ENCODE data around the gene MAP4K4. TPM values are rescaled to one million over a fixed set of nuclear protein-coding genes. Genes with fewer than 3 reads are reported as not detected.
A peak's percentile ranks its signal among the peaks of the same experiment; 100 is the strongest.

The MAP4K4 gene
- total and polyA plus RNA-seq, 5 donors from 2014 or later, result 6.7 to 179 (median 14.7) TPM

GRCh38 chr2:101802329-101802728 lies 104.8 kb downstream of the MAP4K4 start:
- H3K27me3 ChIP-seq (ENCODE audit: control insufficient read depth, insufficient read depth, low read length), result no peaks in the 10 kb centered on the region
- peaks cover 17% of the 10 kb centered on the region for H3K4me1 ChIP-seq (ENCODE audit: control insufficient read depth, insufficient read depth, low read length, poor library complexity, severe bottlenecking)
- peak overlapping the region; percentile 2 to 81 (median 64) for H3K27ac Mint-ChIP-seq
- no peaks in the 10 kb centered on the region for H3K36me3 Mint-ChIP-seq
- DNase-seq (no peak), ATAC-seq (ENCODE audit: low read depth in 2 of 2) (no peak)
- H3K4me1 Mint-ChIP-seq, result peaks cover 25 to 83% (median 63%) of the 10 kb centered on the region in 4 donors
- peak overlapping the region in 2 of 4 donors; percentile 53 to 74 for H3K4me3 Mint-ChIP-seq
- no peak overlapping the region for H3K27ac ChIP-seq (ENCODE audit: insufficient read depth, low read length, poor library complexity, severe bottlenecking)
- no peaks in the 10 kb centered on the region for H3K27me3 Mint-ChIP-seq
- H3K9me3 Mint-ChIP-seq, result no peaks in the 10 kb centered on the region
- H3K4me3 ChIP-seq (ENCODE audit: low read depth, low read length), result no peak overlapping the region
- peaks cover 10% of the 10 kb centered on the region for H3K36me3 ChIP-seq (ENCODE audit: control insufficient read depth, insufficient read depth, low read length)
- no peaks in the 10 kb centered on the region for H3K9me3 ChIP-seq (ENCODE audit: control insufficient read depth in 2 of 2, low read length in 2 of 2)

GRCh38 chr2:101803128-101803527 lies 105.6 kb downstream of the MAP4K4 start:
- no peak overlapping the region for H3K4me3 ChIP-seq (ENCODE audit: low read depth, low read length)
- no peaks in the 10 kb centered on the region for H3K27me3 Mint-ChIP-seq
- no peak overlapping the region for H3K27ac ChIP-seq (ENCODE audit: insufficient read depth, low read length, poor library complexity, severe bottlenecking)
- ATAC-seq (ENCODE audit: low read depth in 2 of 2) (no peak), DNase-seq (no peak)
- peaks cover 25 to 89% (median 66%) of the 10 kb centered on the region in 4 donors for H3K4me1 Mint-ChIP-seq
- no peaks in the 10 kb centered on the region for H3K36me3 Mint-ChIP-seq
- no peaks in the 10 kb centered on the region for H3K9me3 Mint-ChIP-seq
- H3K4me1 ChIP-seq (ENCODE audit: control insufficient read depth, insufficient read depth, low read length, poor library complexity, severe bottlenecking), result peaks cover 16% of the 10 kb centered on the region
- peaks cover 14% of the 10 kb centered on the region for H3K36me3 ChIP-seq (ENCODE audit: control insufficient read depth, insufficient read depth, low read length)
- no peaks in the 10 kb centered on the region for H3K27me3 ChIP-seq (ENCODE audit: control insufficient read depth, insufficient read depth, low read length)
- H3K9me3 ChIP-seq (ENCODE audit: control insufficient read depth in 2 of 2, low read length in 2 of 2), result no peaks in the 10 kb centered on the region
- H3K27ac Mint-ChIP-seq, result peak overlapping the region in 1 of 3 donors; percentile 9
- H3K4me3 Mint-ChIP-seq, result no peak overlapping the region

- no peak overlapping the region for H3K27ac ChIP-seq (ENCODE audit: insufficient read depth, low read length, poor library complexity, severe bottlenecking)
- ATAC-seq (ENCODE audit: low read depth in 2 of 2), result no peak
- H3K36me3 ChIP-seq (ENCODE audit: control insufficient read depth, insufficient read depth, low read length), result peaks cover 15% of the 10 kb centered on the region
- H3K4me1 ChIP-seq (ENCODE audit: control insufficient read depth, insufficient read depth, low read length, poor library complexity, severe bottlenecking), result peaks cover 16% of the 10 kb centered on the region
- Mint-ChIP-seq H3K4me3 (no peak overlapping the region), H3K9me3 (no peaks in the 10 kb centered on the region), H3K4me1 (peaks cover 26 to 88% (median 61%) of the 10 kb centered on the region in 4 donors), H3K36me3 (no peaks in the 10 kb centered on the region), H3K27me3 (no peaks in the 10 kb centered on the region), H3K27ac (peak overlapping the region; percentile 11 to 62 (median 60))
- no peak overlapping the region for H3K4me3 ChIP-seq (ENCODE audit: low read depth, low read length)
- no peaks in the 10 kb centered on the region for H3K27me3 ChIP-seq (ENCODE audit: control insufficient read depth, insufficient read depth, low read length)
- H3K9me3 ChIP-seq (ENCODE audit: control insufficient read depth in 2 of 2, low read length in 2 of 2), result no peaks in the 10 kb centered on the region
- DNase-seq, result no peak
Observed at GRCh38 chr2:101803945-101804696, 106.6 kb downstream of the MAP4K4 start.

- DNase-seq (no peak), ATAC-seq (ENCODE audit: low read depth in 2 of 2) (no peak)
- H3K27ac Mint-ChIP-seq, result peak overlapping the region; percentile 12 to 74 (median 51)
- H3K27ac ChIP-seq (ENCODE audit: insufficient read depth, low read length, poor library complexity, severe bottlenecking), result no peak overlapping the region
- H3K36me3 ChIP-seq (ENCODE audit: control insufficient read depth, insufficient read depth, low read length), result peaks cover 15% of the 10 kb centered on the region
- H3K4me1 Mint-ChIP-seq, result peaks cover 30 to 89% (median 63%) of the 10 kb centered on the region in 4 donors
- H3K27me3 ChIP-seq (ENCODE audit: control insufficient read depth, insufficient read depth, low read length), result no peaks in the 10 kb centered on the region
- no peaks in the 10 kb centered on the region for H3K36me3 Mint-ChIP-seq
- H3K27me3 Mint-ChIP-seq, result no peaks in the 10 kb centered on the region
- no peak overlapping the region for H3K4me3 ChIP-seq (ENCODE audit: low read depth, low read length)
- H3K4me1 ChIP-seq (ENCODE audit: control insufficient read depth, insufficient read depth, low read length, poor library complexity, severe bottlenecking), result peaks cover 16% of the 10 kb centered on the region
- no peaks in the 10 kb centered on the region for H3K9me3 ChIP-seq (ENCODE audit: control insufficient read depth in 2 of 2, low read length in 2 of 2)
- H3K4me3 Mint-ChIP-seq, result peak overlapping the region in 2 of 4 donors; percentile 6 to 30
- no peaks in the 10 kb centered on the region for H3K9me3 Mint-ChIP-seq
Observed at GRCh38 chr2:101805152-101806088, 107.9 kb downstream of the MAP4K4 start.

- Mint-ChIP-seq H3K36me3 (no peaks in the 10 kb centered on the region), H3K4me1 (peaks cover 34 to 87% (median 64%) of the 10 kb centered on the region in 4 donors), H3K27me3 (no peaks in the 10 kb centered on the region), H3K9me3 (no peaks in the 10 kb centered on the region), H3K27ac (peak overlapping the region in 2 of 3 donors; percentile 51 to 74), H3K4me3 (peak overlapping the region in 2 of 4 donors; percentile 6 to 30)
- Histone ChIP-seq H3K9me3 (ENCODE audit: control insufficient read depth in 2 of 2, low read length in 2 of 2) (no peaks in the 10 kb centered on the region), H3K36me3 (ENCODE audit: control insufficient read depth, insufficient read depth, low read length) (peaks cover 15% of the 10 kb centered on the region), H3K27me3 (ENCODE audit: control insufficient read depth, insufficient read depth, low read length) (no peaks in the 10 kb centered on the region), H3K27ac (ENCODE audit: insufficient read depth, low read length, poor library complexity, severe bottlenecking) (no peak overlapping the region), H3K4me3 (ENCODE audit: low read depth, low read length) (no peak overlapping the region), H3K4me1 (ENCODE audit: control insufficient read depth, insufficient read depth, low read length, poor library complexity, severe bottlenecking) (peaks cover 16% of the 10 kb centered on the region)
- ATAC-seq (ENCODE audit: low read depth in 2 of 2), result peak; percentile 60 to 61
- DNase-seq, result peak in 1 of 3 donors; percentile 29
Observed at GRCh38 chr2:101806123-101806522, 108.6 kb downstream of the MAP4K4 start.

GRCh38 chr2:101806701-101807100 lies 109.2 kb downstream of the MAP4K4 start:
- Histone ChIP-seq H3K4me3 (ENCODE audit: low read depth, low read length) (no peak overlapping the region), H3K36me3 (ENCODE audit: control insufficient read depth, insufficient read depth, low read length) (peaks cover 15% of the 10 kb centered on the region), H3K9me3 (ENCODE audit: control insufficient read depth in 2 of 2, low read length in 2 of 2) (no peaks in the 10 kb centered on the region), H3K4me1 (ENCODE audit: control insufficient read depth, insufficient read depth, low read length, poor library complexity, severe bottlenecking) (peaks cover 16% of the 10 kb centered on the region), H3K27ac (ENCODE audit: insufficient read depth, low read length, poor library complexity, severe bottlenecking) (no peak overlapping the region), H3K27me3 (ENCODE audit: control insufficient read depth, insufficient read depth, low read length) (no peaks in the 10 kb centered on the region)
- Mint-ChIP-seq H3K27me3 (no peaks in the 10 kb centered on the region), H3K4me1 (peaks cover 34 to 86% (median 67%) of the 10 kb centered on the region in 4 donors), H3K36me3 (peaks cover 4% of the 10 kb centered on the region), H3K9me3 (no peaks in the 10 kb centered on the region), H3K4me3 (no peak overlapping the region), H3K27ac (peak overlapping the region in 2 of 3 donors; percentile 32 to 56)
- no peak for DNase-seq
- no peak for ATAC-seq (ENCODE audit: low read depth in 2 of 2)

- H3K4me1 Mint-ChIP-seq, result peaks cover 31 to 86% (median 65%) of the 10 kb centered on the region in 4 donors
- H3K4me1 ChIP-seq (ENCODE audit: control insufficient read depth, insufficient read depth, low read length, poor library complexity, severe bottlenecking), result peaks cover 16% of the 10 kb centered on the region
Observed at GRCh38 chr2:101807242-101807641, 109.7 kb downstream of the MAP4K4 start.

More at GRCh38 chr2:101807242-101807641, 109.7 kb downstream of the MAP4K4 start:
- Mint-ChIP-seq H3K27me3 (no peaks in the 10 kb centered on the region), H3K36me3 (peaks cover 10% of the 10 kb centered on the region), H3K4me3 (peak overlapping the region in 2 of 4 donors; percentile 8 to 24), H3K27ac (peak overlapping the region in 2 of 3 donors; percentile 32 to 45), H3K9me3 (no peaks in the 10 kb centered on the region)
- Histone ChIP-seq H3K36me3 (ENCODE audit: control insufficient read depth, insufficient read depth, low read length) (peaks cover 14% of the 10 kb centered on the region), H3K27me3 (ENCODE audit: control insufficient read depth, insufficient read depth, low read length) (no peaks in the 10 kb centered on the region), H3K4me3 (ENCODE audit: low read depth, low read length) (no peak overlapping the region), H3K9me3 (ENCODE audit: control insufficient read depth in 2 of 2, low read length in 2 of 2) (no peaks in the 10 kb centered on the region), H3K27ac (ENCODE audit: insufficient read depth, low read length, poor library complexity, severe bottlenecking) (no peak overlapping the region)
- no peak for ATAC-seq (ENCODE audit: low read depth in 2 of 2)
- DNase-seq, result no peak

All from CD4-positive, CD25-positive, alpha-beta regulatory T cell (primary cell).